HG02623 (cell line): ENCODE data around the gene NBDY.

Source experiments
- ATAC-seq: cut with Tn5 transposase; IDR thresholded peaks from one replicate; pipeline ENCODE4 v1.9.1; 2021; ENCODE audit warnings: moderate library complexity; ENCODE audit not compliant: unreplicated experiment

Gene NBDY

GRCh38 chrX:56784666-56785065 is 55.6 kb downstream of the NBDY start:
- ATAC-seq, result no peak

GRCh38 chrX:56785442-56785841 is 56.4 kb downstream of the NBDY start:
- ATAC-seq, result no peak

DNA sequence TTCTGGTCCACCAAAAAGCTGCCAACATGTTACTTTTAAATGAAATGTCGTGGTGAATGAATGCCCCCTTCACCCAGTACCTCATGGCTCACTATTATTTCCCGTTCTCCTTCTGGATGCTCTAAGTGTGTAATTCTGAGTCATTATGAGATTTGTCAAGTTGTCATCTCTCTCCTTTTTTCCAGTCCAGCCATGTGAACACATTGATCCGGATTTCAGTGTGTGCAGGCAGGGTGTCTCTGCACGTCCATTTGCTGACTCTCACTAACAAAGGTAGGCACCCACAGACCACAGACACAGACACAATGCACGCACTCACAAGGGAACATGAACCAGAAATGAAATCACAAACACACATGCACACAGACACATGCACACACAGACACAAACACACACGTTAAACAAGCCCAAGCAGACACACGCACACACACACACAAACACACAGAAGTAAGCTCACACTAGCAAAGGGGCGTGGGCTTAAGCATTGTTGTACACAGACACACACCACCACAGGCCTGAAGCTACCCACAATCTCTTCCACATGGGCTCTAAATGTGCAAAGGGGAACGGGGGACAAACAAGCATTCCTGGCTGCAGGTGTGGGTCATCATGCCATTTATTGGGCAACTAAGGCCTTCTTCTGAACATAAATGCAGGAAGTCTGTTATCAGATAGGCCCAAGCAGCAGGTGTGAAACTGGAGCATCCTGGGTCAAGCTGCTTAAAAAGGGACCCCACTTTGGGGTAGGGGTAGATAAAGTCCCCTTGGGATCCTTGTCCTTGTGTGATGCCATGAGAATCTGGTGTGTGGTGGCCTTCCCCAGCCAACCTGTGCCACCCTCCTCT is 58.1 kb downstream of the NBDY start:
- no peak for ATAC-seq

- ATAC-seq, result no peak
Measured at GRCh38 chrX:56787734-56788152, 58.7 kb downstream of the NBDY start.

GRCh38 chrX:56788229-56788628 is 59.2 kb downstream of the NBDY start:
- ATAC-seq, result no peak

GRCh38 chrX:56788717-56789122 is 59.7 kb downstream of the NBDY start:
- ATAC-seq, result no peak

DNA sequence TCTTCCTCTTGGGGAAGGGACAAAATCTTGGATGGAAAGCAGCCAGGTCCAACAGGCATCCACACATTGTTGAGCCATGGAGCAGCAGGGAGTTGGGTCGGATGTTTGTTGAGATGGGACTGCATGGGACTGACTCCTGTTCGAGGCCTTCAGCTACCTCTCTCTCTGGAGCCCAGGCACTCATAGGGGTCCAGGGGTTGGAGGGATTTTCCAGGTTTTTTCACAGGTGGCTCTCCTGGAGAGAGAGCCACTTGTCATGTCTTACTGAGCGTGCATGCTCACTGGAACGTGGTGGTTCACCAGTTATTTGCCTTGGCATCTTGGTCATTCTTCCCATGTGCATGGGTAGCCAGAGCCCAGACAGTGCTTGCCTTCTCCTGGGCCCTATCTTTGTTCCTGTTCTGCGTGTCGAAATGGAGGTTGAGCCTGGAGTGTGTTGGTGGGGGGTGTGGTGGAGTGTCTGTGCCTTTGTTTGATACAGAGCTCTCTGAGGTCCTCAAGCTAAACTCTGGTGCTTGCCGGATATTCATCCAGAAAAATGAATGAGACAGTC is 60.6 kb downstream of the NBDY start:
- ATAC-seq, result no peak

GRCh38 chrX:56790778-56791177 is 61.7 kb downstream of the NBDY start:
- ATAC-seq, result no peak

DNA sequence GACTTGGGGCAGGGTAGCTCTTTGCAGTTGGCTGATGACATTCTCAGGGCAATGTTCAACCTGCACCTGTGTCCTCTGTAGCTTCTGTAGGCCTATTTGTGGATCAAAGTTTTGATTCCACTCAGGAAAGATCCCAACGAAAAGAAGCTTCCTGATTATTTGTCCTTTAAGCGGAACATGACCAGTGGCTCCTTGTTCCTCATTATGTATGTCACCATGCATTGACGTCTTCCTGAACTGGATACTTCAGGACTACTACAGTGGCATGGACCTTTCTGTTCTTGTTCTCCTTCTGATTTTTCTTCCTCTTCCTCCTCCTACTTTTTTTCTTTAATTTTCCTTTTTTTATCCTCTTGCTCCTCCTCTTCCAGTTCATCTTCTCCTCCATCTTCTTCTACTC is 62.4 kb downstream of the NBDY start:
- ATAC-seq, result no peak

GRCh38 chrX:56792270-56793111 is 63.4 kb downstream of the NBDY start:
- ATAC-seq, result no peak

DNA sequence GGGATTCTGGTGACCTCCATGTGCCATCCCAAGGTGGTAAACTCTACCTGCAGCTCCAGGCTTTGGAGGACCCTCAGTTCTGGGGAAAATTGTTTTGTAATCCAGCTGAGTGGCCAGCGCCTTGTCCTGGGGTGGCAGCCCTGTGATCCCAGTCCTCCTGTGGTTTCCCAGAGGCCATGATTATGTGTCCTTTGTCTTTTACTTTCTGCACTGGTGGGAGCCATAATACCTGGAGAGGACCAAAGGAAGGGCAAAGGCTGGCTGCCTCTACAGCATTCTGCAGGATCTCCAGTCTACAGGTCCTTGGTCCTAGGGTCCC is 64.0 kb downstream of the NBDY start:
- ATAC-seq, result no peak

DNA sequence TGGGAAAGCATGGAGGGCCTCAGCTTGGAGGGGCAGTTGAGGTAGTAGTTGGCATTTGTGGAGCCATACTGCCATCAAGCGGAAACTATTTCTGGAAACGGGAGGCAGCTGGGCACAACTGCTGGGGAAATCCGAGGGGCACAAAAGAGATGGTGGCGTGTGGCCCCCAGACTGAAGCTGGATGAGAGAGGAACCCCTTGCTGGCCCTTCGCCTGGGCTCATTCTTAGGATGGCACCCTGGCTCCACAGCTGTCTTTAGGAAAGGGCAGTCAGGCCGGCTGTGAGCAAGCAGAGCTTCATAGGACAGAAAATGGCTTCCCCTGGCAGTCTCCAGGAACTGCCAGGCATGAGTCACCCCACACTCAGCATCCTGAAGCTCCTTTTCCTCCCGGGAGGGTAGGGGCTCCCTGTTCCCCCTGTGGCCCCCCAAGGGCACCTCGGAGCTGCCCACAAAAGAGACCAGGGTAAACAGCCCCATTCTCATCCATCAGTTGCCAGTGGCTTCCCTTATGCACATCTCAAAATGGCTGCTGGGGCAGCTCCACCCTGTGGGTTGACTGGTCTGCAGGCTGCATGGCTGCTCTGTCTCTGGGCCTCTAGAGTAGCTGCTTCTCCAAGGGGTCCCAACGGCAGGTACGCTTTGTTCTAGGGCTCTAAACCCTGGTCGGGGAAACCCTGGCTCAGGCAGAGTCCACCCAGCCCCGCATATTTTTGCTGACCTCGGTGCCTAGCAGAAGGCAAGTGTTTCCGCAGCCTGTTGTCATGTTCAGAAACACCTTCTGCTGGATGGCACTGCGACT is 64.7 kb downstream of the NBDY start:
- ATAC-seq, result no peak

GRCh38 chrX:56794404-56795230 is 65.6 kb downstream of the NBDY start:
- no peak for ATAC-seq

DNA sequence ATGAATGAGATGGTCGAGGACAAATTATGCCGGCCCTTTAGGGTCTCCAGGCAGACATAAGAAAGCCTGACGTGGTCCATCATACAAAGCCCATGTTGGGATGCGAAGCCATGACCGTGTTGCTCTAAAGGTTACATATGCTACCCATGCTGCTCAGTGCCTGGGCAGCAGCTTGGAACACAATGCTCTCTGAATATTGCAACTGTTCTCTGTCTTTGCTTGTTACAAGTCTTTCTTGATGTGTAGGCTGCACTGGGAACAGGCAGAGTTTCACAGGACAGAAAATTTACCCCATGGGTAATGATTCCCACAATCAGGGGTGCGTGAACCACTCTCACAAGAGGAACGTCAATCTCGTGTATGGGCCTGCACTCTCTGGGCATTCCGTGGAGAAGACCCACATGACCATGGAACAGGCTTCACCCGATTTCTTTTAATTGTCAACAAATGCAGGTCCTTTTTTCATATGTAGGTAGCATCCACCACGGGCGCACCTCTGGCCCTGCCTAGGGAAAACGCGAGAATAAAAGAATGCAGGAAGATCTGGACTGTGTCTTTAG is 66.3 kb downstream of the NBDY start:
- ATAC-seq, result no peak

DNA sequence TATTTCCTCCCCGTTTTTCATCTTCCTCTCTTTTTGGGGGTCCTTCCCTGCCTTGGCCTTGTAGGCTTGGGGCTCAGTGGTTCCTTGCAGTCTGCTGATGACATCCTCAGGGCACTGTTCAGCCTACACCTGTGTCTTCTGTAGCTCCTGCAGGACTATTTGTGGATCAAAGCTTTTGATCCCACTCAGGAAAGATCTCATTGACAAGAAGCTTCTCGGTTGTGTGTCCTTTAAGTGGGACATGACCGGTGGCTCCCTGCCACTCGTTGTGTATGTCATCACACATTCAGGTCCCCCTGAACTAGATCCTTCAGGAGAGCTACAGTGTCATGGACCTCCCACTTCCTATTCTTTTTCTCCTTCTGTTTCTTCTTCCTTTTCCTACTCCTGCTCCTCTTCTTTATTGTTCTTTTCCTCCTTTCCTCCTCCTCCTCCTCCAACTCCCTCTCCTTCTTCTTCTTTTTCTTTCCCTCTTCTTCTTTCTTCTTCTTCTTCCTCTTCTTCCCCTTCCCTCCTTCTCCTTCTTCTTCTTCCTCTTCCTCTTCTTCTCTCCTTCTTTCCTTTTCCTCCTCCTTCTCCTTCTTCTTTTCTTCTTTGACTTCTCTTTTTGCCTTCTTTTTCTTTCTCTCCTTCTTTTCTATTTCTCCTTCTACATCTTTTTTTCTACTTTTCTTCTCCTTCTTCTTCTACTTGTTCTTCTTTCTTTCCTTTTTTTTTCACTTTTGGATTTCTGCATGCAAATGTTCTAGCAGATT is 67.8 kb downstream of the NBDY start:
- no peak for ATAC-seq

- no peak for ATAC-seq
Measured at GRCh38 chrX:56797574-56798338, 68.7 kb downstream of the NBDY start.

GRCh38 chrX:56798339-56798711 is 69.3 kb downstream of the NBDY start:
- ATAC-seq, result no peak
